K562 (cell line): ENCODE results near the gene DIO3. TPM values are rescaled to one million over a fixed set of nuclear protein-coding genes. Genes with fewer than 3 reads are reported as not detected.

ENCODE experiments used
- ATAC-seq: fragments of 200-7000 bp; cut with Tn5 transposase; 3 replicates; pipeline ENCODE4 v1.9.1; 2020; ENCODE audit warnings: moderate library complexity
- BruUV-seq: library from RNA; stranded (reverse); fragments of 400-500 nt; replicated peaks from 2 replicates; lab custom pipeline; 2021; lab: Mats Ljungman, UMichigan
- CTCF ChIA-PET: fragments of 300-600 bp; formaldehyde crosslinking; extraction: SDS; loops from one replicate; lab custom pipeline; 2021; ENCODE audit warnings: low intra/inter-chr PET ratio; lab: Yijun Ruan, JAX
- POLR2A ChIA-PET: fragments of 300-600, 350-650 bp; sonication (Branson Sonifier 250); formaldehyde crosslinking; extraction: SDS; loops from one replicate; lab custom pipeline; 2021; ENCODE audit warnings: antibody characterized with exemption, inconsistent platforms; lab: Yijun Ruan, JAX
- DNase-seq, 4 experiments: peaks; one replicate each; pipeline versions ENCODE4 v3.0.0 to v3.0.0-alpha.2; 2011 to 2018; ENCODE audit warnings: low spot score in 3 of 4, mixed read lengths in 3 of 4; ENCODE audit errors: extremely low read depth in 1 of 4
- FAIRE-seq: peaks from 2 replicates; lab custom pipeline; 2011; peaks lifted over from hg19 to GRCh38; lab: Jason Lieb, UNC
- H2AFZ ChIP-seq: 2 replicates; pipeline ENCODE4 v1.6.0; 2011; ENCODE audit warnings: low read depth, low read length, control low read depth, inconsistent platforms
- H3K27ac ChIP-seq: fragments of 200-600 bp; 3 replicates; pipeline ENCODE4 v1.8.0; 2011; ENCODE audit warnings: low read depth, mild to moderate bottlenecking, control low read depth, inconsistent platforms, low read length, moderate library complexity, mixed read lengths; ENCODE audit errors: extremely low read depth
- H3K27me3 ChIP-seq, 2 experiments: fragments of 300-600 bp in 1 of 2; 2 replicates in 1 of 2; 3 replicates in 1 of 2; pipeline versions ENCODE4 v1.6.0 to v1.8.0; 2011; ENCODE audit warnings: inconsistent platforms in 2 of 2, low read length in 2 of 2, mild to moderate bottlenecking in 1 of 2, mixed read lengths in 1 of 2, moderate library complexity in 1 of 2; ENCODE audit not compliant: control insufficient read depth in 2 of 2, insufficient read depth in 2 of 2
- H3K36me3 ChIP-seq: fragments of 300-600 bp; 3 replicates; pipeline ENCODE4 v1.8.0; 2011; ENCODE audit warnings: mild to moderate bottlenecking, low read length, inconsistent platforms; ENCODE audit not compliant: control insufficient read depth, insufficient read depth
- H3K4me1 ChIP-seq, 2 experiments: fragments of 200-600 bp in 1 of 2; replicated peaks in 1 of 2; 2 replicates in 1 of 2; 3 replicates in 1 of 2; pipeline versions ENCODE4 v1.5.1 to v1.8.0; 2011; ENCODE audit warnings: inconsistent platforms in 2 of 2, low read length in 2 of 2, mild to moderate bottlenecking in 1 of 2, mixed read lengths in 1 of 2, moderate library complexity in 1 of 2; ENCODE audit not compliant: control insufficient read depth in 2 of 2, insufficient read depth in 2 of 2
- H3K4me2 ChIP-seq: 2 replicates; pipeline ENCODE4 v1.6.1; 2011; ENCODE audit warnings: low read length, control low read depth, inconsistent platforms, mixed read lengths; ENCODE audit not compliant: insufficient read depth
- H3K4me3 ChIP-seq: fragments of 200-600 bp; sonication (generic), shearing (Covaris generic); 2 replicates; pipeline ENCODE4 v1.5.1; 2016; ENCODE audit warnings: control low read depth, inconsistent platforms
- H3K79me2 ChIP-seq: fragments of 200-600 bp; 3 replicates; pipeline ENCODE4 v1.8.0; 2011; ENCODE audit warnings: low read length, inconsistent platforms; ENCODE audit not compliant: control insufficient read depth, insufficient read depth
- H3K9ac ChIP-seq, 2 experiments: 2 replicates each; pipeline versions ENCODE4 v1.6.0 to v1.6.1; 2011; ENCODE audit warnings: low read depth in 2 of 2, low read length in 2 of 2, control low read depth in 1 of 2, inconsistent platforms in 1 of 2, mild to moderate bottlenecking in 1 of 2, mixed read lengths in 1 of 2; ENCODE audit not compliant: insufficient read depth in 1 of 2
- H3K9me1 ChIP-seq: one replicate; pipeline ENCODE4 v1.6.0; 2011; ENCODE audit warnings: inconsistent platforms, mild to moderate bottlenecking, low read length, moderate library complexity; ENCODE audit not compliant: control insufficient read depth, insufficient read depth
- H3K9me3 ChIP-seq: replicated peaks from 2 replicates; pipeline ENCODE4 v1.5.1; 2011; ENCODE audit warnings: low read depth, low read length, inconsistent platforms; ENCODE audit not compliant: control insufficient read depth, insufficient read depth
- H4K20me1 ChIP-seq: replicated peaks from 2 replicates; pipeline ENCODE4 v1.6.1; 2011; ENCODE audit warnings: low read length, inconsistent platforms, mixed read lengths; ENCODE audit not compliant: control insufficient read depth, insufficient read depth
- HBP1 ChIP-seq: fragments of 450-650 bp; formaldehyde crosslinking; IDR thresholded peaks from 2 replicates; pipeline ENCODE4 v1.4.0; 2022; ENCODE audit warnings: missing genetic modification characterization
- ILF3 ChIP-seq: fragments of 450-650 bp; IDR thresholded peaks from 2 replicates; pipeline ENCODE4 v1.6.1; 2018; ENCODE audit warnings: antibody characterized with exemption, mild to moderate bottlenecking, moderate library complexity, borderline replicate concordance
- KDM1A ChIP-seq, 2 experiments: fragments of 450-650 bp; IDR thresholded peaks; 2 replicates each; pipeline ENCODE4 v1.6.1; 2016; ENCODE audit warnings: mild to moderate bottlenecking in 2 of 2
- KLF16 ChIP-seq: IDR thresholded peaks from 2 replicates; pipeline ENCODE4 v1.6.1; 2016; ENCODE audit warnings: antibody characterized with exemption
- NFIX ChIP-seq: fragments of 250-450 bp; sonication (Bioruptor Pico); IDR thresholded peaks from 2 replicates; pipeline ENCODE4 v1.4.0; 2020; ENCODE audit warnings: low read depth, mild to moderate bottlenecking, moderate library complexity
- RFX7 ChIP-seq: fragments of 250-450 bp; sonication (Bioruptor Pico); IDR thresholded peaks from 2 replicates; pipeline ENCODE4 v1.5.1; 2021; ENCODE audit warnings: mild to moderate bottlenecking
- SETDB1 ChIP-seq: IDR thresholded peaks from one replicate; pipeline ENCODE4 v1.6.1; 2012; ENCODE audit warnings: low read length, control low read depth, inconsistent platforms
- SMARCA4 ChIP-seq: fragments of 450-650 bp; IDR thresholded peaks from 2 replicates; pipeline ENCODE4 v1.6.1; 2016
- TFAP4 ChIP-seq: sonication (generic); formaldehyde crosslinking; IDR thresholded peaks from 2 replicates; pipeline ENCODE4 v1.8.0; 2022; ENCODE audit warnings: missing genetic modification reagents, mild to moderate bottlenecking, moderate library complexity, borderline replicate concordance
- WGBS: fragments of 100-300 bp; shearing (Covaris generic); methylation state at CpG from one replicate; pipeline ENCODE4 v1.1.6; 2016; ENCODE audit warnings: low coverage, mixed read lengths; ENCODE audit not compliant: insufficient coverage; ENCODE audit errors: missing lambda C conversion rate; 5-methylcytosine and 5-hydroxymethylcytosine counted together
- in situ Hi-C: fragments of 300-500 bp; cut with MboI; formaldehyde crosslinking; loops from 4 replicates; pipeline ENCODE4 v1.15.0; 2018; ENCODE audit warnings: inconsistent platforms, mixed read lengths
- intact Hi-C: fragments of 100-400 bp; cut with micrococcal nuclease; formaldehyde crosslinking; loops from 2 replicates; pipeline ENCODE4 v1.14.2; 2022
- polyA plus RNA-seq, 8 experiments: library from polyadenylated mRNA; depleted of rRNA in 4 of 8; stranded (reverse) in 5 of 8; unstranded in 3 of 8; fragments of >200 nt; fragmentation: Nextera tagmentation in 2 of 8; fragmentation: Illumina TruSeq in 1 of 8; extraction: Ambion mirVana in 2 of 8; extraction: Trizol in 1 of 8; gene quantifications; 2 replicates each; pipeline versions ENCODE4 v1.2.1 to v1.2.3, GENCODE V29; 2011 to 2014; ENCODE audit warnings: inconsistent platforms in 1 of 8, missing spikeins in 1 of 8
- total RNA-seq, 7 experiments: library from RNA; depleted of rRNA in 6 of 7; stranded (reverse); fragments of >200 nt in 6 of 7; fragmentation: Illumina TruSeq in 2 of 7; extraction: Trizol in 2 of 7; gene quantifications; 2 replicates each; pipeline versions ENCODE4 v1.2.1 to v1.2.3, GENCODE V29; 2011 to 2021; ENCODE audit warnings: low replicate concordance in 1 of 7

The DIO3 gene
- total and polyA plus RNA-seq, 9 of the 15 experiments (the other 6 are each of a cell fraction or from before 2014, with no cell fraction given): not detected

DNA sequence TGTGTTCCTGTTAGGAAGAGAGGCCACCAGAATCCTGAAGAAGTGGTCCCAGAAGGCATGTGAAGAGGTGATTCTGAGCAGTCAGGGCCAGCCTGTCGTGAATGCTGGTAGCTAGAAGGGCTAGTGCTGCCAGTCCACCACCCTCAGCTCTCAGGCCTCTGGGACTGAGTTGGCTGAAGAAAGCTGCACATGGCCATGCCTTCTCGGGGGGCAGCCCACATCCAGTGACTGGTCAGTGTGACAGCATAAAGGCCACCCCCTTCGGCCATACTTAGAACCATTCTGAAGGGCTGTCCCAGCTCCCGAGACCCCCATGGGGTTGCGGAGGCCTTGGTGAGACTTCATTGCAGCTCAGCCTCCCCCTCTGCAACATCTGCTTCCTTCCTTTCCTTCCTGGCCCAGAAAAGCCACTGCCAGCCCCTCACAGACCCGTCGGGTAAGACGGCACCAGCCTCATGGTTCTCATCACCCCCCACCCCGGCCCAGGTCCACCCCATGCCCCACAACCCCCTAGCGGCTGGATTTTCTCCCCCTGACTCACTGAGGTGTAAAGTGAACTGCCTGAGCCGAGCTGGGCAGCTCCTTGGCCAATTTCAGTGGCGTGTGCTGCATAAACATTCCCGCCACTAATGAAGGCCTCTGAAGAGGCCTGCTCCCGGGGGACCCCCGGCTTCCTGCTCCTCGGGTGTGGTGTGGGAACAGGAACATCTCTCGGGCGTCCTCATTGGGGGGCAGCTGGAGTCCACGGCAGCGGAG, 49.5 kb upstream of the DIO3 start:
- peaks cover 0 to 3% of the 10 kb centered on the region in 2 experiments; a peak in 1 of 5 replicates for H3K4me1 ChIP-seq
- no peaks in the 10 kb centered on the region for H3K9me3 ChIP-seq
- TF ChIP-seq ILF3: no peak
- no peak for TF ChIP-seq HBP1 (CRISPR knock-in tag)
- no peak for TF ChIP-seq KLF16
- TF ChIP-seq NFIX (CRISPR knock-in tag): no peak
- TF ChIP-seq RFX7 (CRISPR knock-in tag): no peak
- no peak for TF ChIP-seq TFAP4 (CRISPR knock-in tag)
- TF ChIP-seq SETDB1: no peak
- no peak for TF ChIP-seq SMARCA4
- TF ChIP-seq KDM1A (IDR thresholded peaks at IDR 0.05): no peak
- ChIA-PET CTCF (no interaction called here), POLR2A (no interaction called here)
- H3K4me3 ChIP-seq: no peak overlapping the region
- H3K4me2 ChIP-seq: no peak overlapping the region
- WGBS: 6% methylated on average over 15 of the region's 20 CpGs
- DNase-seq: no peak
- in situ Hi-C loops (no loop called here), intact Hi-C loops (no loop called here)
- ATAC-seq: no peak
- peaks cover 0 to 46% of the 10 kb centered on the region in 2 experiments; a peak in 3 of 5 replicates for H3K27me3 ChIP-seq
- H3K36me3 ChIP-seq: no peaks in the 10 kb centered on the region
- H4K20me1 ChIP-seq: no peaks in the 10 kb centered on the region
- FAIRE-seq: no peak
- no peak overlapping the region for H3K9ac ChIP-seq
- H3K79me2 ChIP-seq: no peaks in the 10 kb centered on the region
- H3K27ac ChIP-seq: no peak overlapping the region
- no TSS peak for BruUV-seq
- no peaks in the 10 kb centered on the region for H3K9me1 ChIP-seq
- H2AFZ ChIP-seq: no peak overlapping the region
